IMR-90 (cell line): ENCODE results near the gene SCYL3. TPM values are rescaled to one million over a fixed set of nuclear protein-coding genes. Genes with fewer than 3 reads are reported as not detected.
A peak's percentile ranks its signal among the peaks of the same experiment; 100 is the strongest.

Source experiments
- ATAC-seq: fragments of 200-7000 bp; cut with Tn5 transposase; 2 replicates; pipeline ENCODE4 v1.9.1; 2020; ENCODE audit warnings: low read depth, mild to moderate bottlenecking, moderate library complexity
- BruUV-seq: library from RNA; stranded (reverse); fragments of 400-500 nt; replicated peaks from 2 replicates; lab custom pipeline; 2021; lab: Mats Ljungman, UMichigan
- CTCF ChIA-PET: fragments of 300-600 bp; formaldehyde crosslinking; extraction: SDS; loops from one replicate; lab custom pipeline; 2021; ENCODE audit warnings: antibody characterized with exemption; lab: Yijun Ruan, JAX
- POLR2A ChIA-PET: fragments of 300-600 bp; sonication (Branson Sonifier 250); formaldehyde crosslinking; loops from one replicate; lab custom pipeline; 2022; ENCODE audit warnings: antibody characterized with exemption; ENCODE audit not compliant: unreplicated experiment; lab: Charles Lee
- DNase-seq: peaks from one replicate; pipeline ENCODE4 v3.0.0; 2013
- H2AFZ ChIP-seq: replicated peaks from 2 replicates; pipeline ENCODE3; 2013; ENCODE audit warnings: low read length, mild to moderate bottlenecking; ENCODE audit not compliant: poor library complexity
- H2AK5ac ChIP-seq: 2 replicates; pipeline ENCODE4 v1.6.1; 2013; ENCODE audit warnings: low read depth, low read length, inconsistent platforms
- H2AK9ac ChIP-seq: replicated peaks from 2 replicates; pipeline ENCODE3; 2013; ENCODE audit warnings: mild to moderate bottlenecking, low read depth, low read length, moderate library complexity; ENCODE audit not compliant: poor library complexity
- H2BK120ac ChIP-seq: 2 replicates; pipeline ENCODE4 v1.6.1; 2013; ENCODE audit warnings: low read depth, low read length, inconsistent platforms
- H2BK15ac ChIP-seq: 3 replicates; pipeline ENCODE4 v1.6.1; 2013; ENCODE audit warnings: low read depth, low read length, inconsistent platforms
- H2BK20ac ChIP-seq: 2 replicates; pipeline ENCODE4 v1.6.1; 2013; ENCODE audit warnings: low read depth, mild to moderate bottlenecking, inconsistent platforms, low read length, moderate library complexity
- H2BK5ac ChIP-seq: 2 replicates; pipeline ENCODE4 v1.6.1; 2013; ENCODE audit warnings: mild to moderate bottlenecking, low read depth, low read length, inconsistent platforms; ENCODE audit not compliant: poor library complexity, severe bottlenecking
- H3K14ac ChIP-seq: replicated peaks from 2 replicates; pipeline ENCODE4 v1.6.1; 2013; ENCODE audit warnings: low read depth, low read length, inconsistent platforms
- H3K18ac ChIP-seq: 2 replicates; pipeline ENCODE4 v1.6.1; 2013; ENCODE audit warnings: low read depth, low read length, control low read depth
- H3K23ac ChIP-seq: 2 replicates; pipeline ENCODE4 v1.6.1; 2013; ENCODE audit warnings: low read depth, low read length, inconsistent platforms
- H3K27ac ChIP-seq: 2 replicates; pipeline ENCODE4 v1.5.1; 2013; ENCODE audit warnings: mild to moderate bottlenecking, control low read depth, low read length; ENCODE audit not compliant: insufficient read depth
- H3K27me3 ChIP-seq: 2 replicates; pipeline ENCODE4 v1.6.1; 2013; ENCODE audit warnings: low read length; ENCODE audit not compliant: control insufficient read depth, insufficient read depth
- H3K36me3 ChIP-seq: 2 replicates; pipeline ENCODE4 v1.6.1; 2013; ENCODE audit warnings: low read length, mixed read lengths; ENCODE audit not compliant: control insufficient read depth, insufficient read depth
- H3K4ac ChIP-seq: 2 replicates; pipeline ENCODE4 v1.6.1; 2013; ENCODE audit warnings: low read depth, low read length, inconsistent platforms
- H3K4me1 ChIP-seq: 2 replicates; pipeline ENCODE4 v1.6.1; 2013; ENCODE audit warnings: low read length, mixed read lengths; ENCODE audit not compliant: control insufficient read depth, insufficient read depth
- H3K4me2 ChIP-seq: 2 replicates; pipeline ENCODE4 v1.6.1; 2013; ENCODE audit warnings: low read depth, mild to moderate bottlenecking, control low read depth, low read length, moderate library complexity
- H3K4me3 ChIP-seq: 2 replicates; pipeline ENCODE4 v1.5.1; 2013; ENCODE audit warnings: low read depth, mild to moderate bottlenecking, control low read depth, low read length, moderate library complexity; ENCODE audit not compliant: insufficient read depth
- H3K56ac ChIP-seq: 2 replicates; pipeline ENCODE4 v1.6.1; 2013; ENCODE audit warnings: low read length, inconsistent platforms; ENCODE audit not compliant: insufficient read depth; ENCODE audit errors: extremely low read depth
- H3K79me1 ChIP-seq, 2 experiments: 2 replicates each; pipeline ENCODE4 v1.6.1; 2013; ENCODE audit warnings: low read length in 2 of 2, inconsistent platforms in 1 of 2, low read depth in 1 of 2
- H3K9ac ChIP-seq: 2 replicates; pipeline ENCODE4 v1.6.1; 2013; ENCODE audit warnings: low read depth, low read length, control low read depth
- H3K9me1 ChIP-seq: 2 replicates; pipeline ENCODE4 v1.6.1; 2013; ENCODE audit warnings: low read length, inconsistent platforms; ENCODE audit not compliant: insufficient read depth
- H3K9me3 ChIP-seq: 2 replicates; pipeline ENCODE4 v1.6.1; 2013; ENCODE audit warnings: low read length; ENCODE audit not compliant: control insufficient read depth, insufficient read depth
- H4K20me1 ChIP-seq: 2 replicates; pipeline ENCODE4 v1.6.1; 2013; ENCODE audit warnings: low read length, inconsistent platforms; ENCODE audit not compliant: insufficient read depth
- H4K5ac ChIP-seq: 2 replicates; pipeline ENCODE4 v1.6.1; 2013; ENCODE audit warnings: mild to moderate bottlenecking, low read depth, low read length, control low read depth
- H4K8ac ChIP-seq, 2 experiments: 2 replicates each; pipeline ENCODE4 v1.6.1; 2013; ENCODE audit warnings: low read depth in 2 of 2, low read length in 2 of 2, control low read depth in 1 of 2, inconsistent platforms in 1 of 2
- H4K91ac ChIP-seq: 2 replicates; pipeline ENCODE4 v1.6.1; 2013; ENCODE audit warnings: low read depth, low read length, inconsistent platforms; ENCODE audit not compliant: insufficient read depth
- BHLHE40 ChIP-seq: fragments of 150-350 bp; IDR thresholded peaks from 2 replicates; pipeline ENCODE4 v1.6.1; 2016; ENCODE audit warnings: mild to moderate bottlenecking, low read depth, low read length
- FOS ChIP-seq: fragments of 150-350 bp; IDR thresholded peaks from 2 replicates; pipeline ENCODE4 v1.6.1; 2016; ENCODE audit warnings: low read depth, low read length
- MAZ ChIP-seq: IDR thresholded peaks from 2 replicates; pipeline ENCODE4 v1.6.1; 2012; ENCODE audit warnings: low read depth, mild to moderate bottlenecking, low read length, improper control_type of control experiment, moderate library complexity, borderline replicate concordance
- POLR2A ChIP-seq: IDR thresholded peaks from 2 replicates; pipeline ENCODE4 v1.6.1; 2012; ENCODE audit warnings: mild to moderate bottlenecking, low read depth, low read length
- RCOR1 ChIP-seq: IDR thresholded peaks from 2 replicates; pipeline ENCODE4 v1.6.1; 2012; ENCODE audit warnings: mild to moderate bottlenecking, low read length, improper control_type of control experiment; ENCODE audit not compliant: insufficient replicate concordance
- SMC3 ChIP-seq: fragments of 150-350 bp; IDR thresholded peaks from 2 replicates; pipeline ENCODE4 v1.6.1; 2016; ENCODE audit warnings: low read depth, mild to moderate bottlenecking, antibody characterized with exemption, low read length, moderate library complexity
- WGBS, 2 experiments: methylation state at CpG; one replicate each; pipeline versions ENCODE4 v1.1.5 to v1.1.7; 2013; ENCODE audit warnings: missing lambda C conversion rate in 2 of 2; ENCODE audit not compliant: insufficient read length in 1 of 2; ENCODE audit errors: extremely low coverage in 2 of 2; 5-methylcytosine and 5-hydroxymethylcytosine counted together
- dilution Hi-C: fragments of 300-500 bp; cut with HindIII; formaldehyde crosslinking; loops from one replicate; pipeline ENCODE4 v1.14.3; 2018; ENCODE audit warnings: low sequenced_read_pairs; ENCODE audit not compliant: unreplicated experiment
- in situ Hi-C: fragments of 300-500 bp; cut with MboI; formaldehyde crosslinking; loops from 3 replicates; pipeline ENCODE4 v1.14.3; 2019; ENCODE audit warnings: low sequenced_read_pairs, inconsistent platforms, mixed read lengths
- intact Hi-C: fragments of 100-400 bp; cut with micrococcal nuclease; formaldehyde crosslinking; loops from 2 replicates; pipeline ENCODE4 v1.10.0; 2022
- polyA plus RNA-seq, 3 experiments: library from polyadenylated mRNA; depleted of rRNA; stranded (reverse); fragments of >200 nt; gene quantifications; 2 replicates each; pipeline ENCODE4 v1.2.3, GENCODE V29; 2012; ENCODE audit warnings: low replicate concordance in 1 of 3
- total RNA-seq: library from RNA; depleted of rRNA; stranded (reverse); fragments of >200 nt; gene quantifications from 2 replicates; pipeline ENCODE4 v1.2.3, GENCODE V29; 2012
- TF ChIP-seq, protein P1 (sequence below): conservative IDR thresholded peaks from 2 replicates; pipeline ENCODE4 v1.5.1; 2012; ENCODE audit warnings: mild to moderate bottlenecking, low read depth, low read length, improper control_type of control experiment
- TF ChIP-seq, protein P2 (sequence below): fragments of 150-350 bp; IDR thresholded peaks from 2 replicates; pipeline ENCODE4 v1.6.1; 2016; ENCODE audit warnings: low read depth, mild to moderate bottlenecking, low read length, moderate library complexity, borderline replicate concordance

Gene SCYL3
- total and polyA plus RNA-seq, 2 of the 4 experiments (the other 2 are of a cell fraction), result 3.9 to 8.4 TPM

DNA sequence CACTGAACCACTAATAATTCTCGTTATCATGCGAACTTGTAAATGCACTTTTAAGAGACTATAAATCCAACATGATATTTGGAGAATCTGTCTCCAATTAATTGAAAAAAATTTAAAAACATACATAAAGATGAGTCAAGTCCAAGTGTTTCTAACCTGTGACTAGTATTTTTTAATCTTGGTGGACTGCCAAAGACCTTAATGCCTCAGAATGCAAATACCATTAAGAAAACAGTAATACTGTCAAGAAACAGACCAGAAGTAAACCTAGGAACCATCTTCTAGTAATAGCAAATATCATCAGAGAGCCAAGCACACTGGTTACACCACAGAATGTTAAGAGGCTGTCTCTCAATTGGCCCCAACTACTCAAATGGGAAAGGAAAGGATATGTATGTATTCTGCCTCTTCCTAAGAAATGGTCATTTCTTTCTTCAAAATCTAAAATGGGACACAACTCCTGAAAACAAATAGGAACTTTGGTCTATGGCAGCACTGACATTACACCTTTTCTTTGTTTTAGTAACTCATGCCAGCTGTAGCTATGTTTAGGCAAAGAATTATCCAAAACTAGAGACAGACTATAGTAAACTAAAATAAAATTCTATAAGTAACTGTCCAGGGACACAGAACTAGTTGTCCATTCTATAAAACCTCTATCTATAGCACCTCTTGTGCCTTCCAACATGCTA lies 15.8 kb downstream of the SCYL3 start:
- Histone ChIP-seq H3K4me2 (no peak overlapping the region), H3K18ac (no peak overlapping the region), H2AK5ac (no peak overlapping the region), H3K9me3 (no peaks in the 10 kb centered on the region), H3K4me1 (peaks cover 10% of the 10 kb centered on the region; the same call in 1 of the 2 replicates), H2BK15ac (no peak overlapping the region), H3K79me1 (peaks cover 13 to 17% of the 10 kb centered on the region in 2 experiments; a peak in 3 of 4 replicates), H4K20me1 (no peaks in the 10 kb centered on the region; the same call in 1 of the 2 replicates), H4K91ac (no peak overlapping the region), H2AK9ac (no peak overlapping the region), H2BK20ac (no peak overlapping the region), H3K56ac (no peak overlapping the region), H2BK5ac (no peak overlapping the region), H3K36me3 (peaks cover 14% of the 10 kb centered on the region), H4K8ac (no peak overlapping the region), H2BK120ac (no peak overlapping the region), H3K4me3 (no peak overlapping the region), H3K9ac (no peak overlapping the region), H3K27ac (no peak overlapping the region), H3K4ac (no peak overlapping the region), H3K23ac (no peak overlapping the region), H3K14ac (no peak overlapping the region), H3K27me3 (no peaks in the 10 kb centered on the region), H4K5ac (no peak overlapping the region), H2AFZ (no peak overlapping the region), H3K9me1 (no peaks in the 10 kb centered on the region; the same call in 1 of the 2 replicates)
- in situ Hi-C loops, result no loop called here
- ChIA-PET CTCF (no interaction called here), POLR2A (no interaction called here)
- TF ChIP-seq RCOR1 (no peak), SMC3 (no peak), POLR2A (no peak), BHLHE40 (no peak), FOS (no peak), MAZ (no peak)
- TF ChIP-seq, protein P1, sequence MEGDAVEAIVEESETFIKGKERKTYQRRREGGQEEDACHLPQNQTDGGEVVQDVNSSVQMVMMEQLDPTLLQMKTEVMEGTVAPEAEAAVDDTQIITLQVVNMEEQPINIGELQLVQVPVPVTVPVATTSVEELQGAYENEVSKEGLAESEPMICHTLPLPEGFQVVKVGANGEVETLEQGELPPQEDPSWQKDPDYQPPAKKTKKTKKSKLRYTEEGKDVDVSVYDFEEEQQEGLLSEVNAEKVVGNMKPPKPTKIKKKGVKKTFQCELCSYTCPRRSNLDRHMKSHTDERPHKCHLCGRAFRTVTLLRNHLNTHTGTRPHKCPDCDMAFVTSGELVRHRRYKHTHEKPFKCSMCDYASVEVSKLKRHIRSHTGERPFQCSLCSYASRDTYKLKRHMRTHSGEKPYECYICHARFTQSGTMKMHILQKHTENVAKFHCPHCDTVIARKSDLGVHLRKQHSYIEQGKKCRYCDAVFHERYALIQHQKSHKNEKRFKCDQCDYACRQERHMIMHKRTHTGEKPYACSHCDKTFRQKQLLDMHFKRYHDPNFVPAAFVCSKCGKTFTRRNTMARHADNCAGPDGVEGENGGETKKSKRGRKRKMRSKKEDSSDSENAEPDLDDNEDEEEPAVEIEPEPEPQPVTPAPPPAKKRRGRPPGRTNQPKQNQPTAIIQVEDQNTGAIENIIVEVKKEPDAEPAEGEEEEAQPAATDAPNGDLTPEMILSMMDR, result no peak
- TF ChIP-seq, protein P2, sequence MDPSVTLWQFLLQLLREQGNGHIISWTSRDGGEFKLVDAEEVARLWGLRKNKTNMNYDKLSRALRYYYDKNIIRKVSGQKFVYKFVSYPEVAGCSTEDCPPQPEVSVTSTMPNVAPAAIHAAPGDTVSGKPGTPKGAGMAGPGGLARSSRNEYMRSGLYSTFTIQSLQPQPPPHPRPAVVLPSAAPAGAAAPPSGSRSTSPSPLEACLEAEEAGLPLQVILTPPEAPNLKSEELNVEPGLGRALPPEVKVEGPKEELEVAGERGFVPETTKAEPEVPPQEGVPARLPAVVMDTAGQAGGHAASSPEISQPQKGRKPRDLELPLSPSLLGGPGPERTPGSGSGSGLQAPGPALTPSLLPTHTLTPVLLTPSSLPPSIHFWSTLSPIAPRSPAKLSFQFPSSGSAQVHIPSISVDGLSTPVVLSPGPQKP, result no peak
- DNase-seq, result peak; percentile 81
- peak; percentile 58 for ATAC-seq
- intact Hi-C loops, result no loop called here
- BruUV-seq, result no TSS peak
- WGBS, 2 experiments, result no CpG with 5 or more reads among the region's 2 CpGs
- dilution Hi-C loops, result no loop called here
